HCT116 (cell line): ENCODE results near the gene C22orf42. TPM values are rescaled to one million over a fixed set of nuclear protein-coding genes. Genes with fewer than 3 reads are reported as not detected.
A peak's percentile ranks its signal among the peaks of the same experiment; 100 is the strongest.

Source experiments
- ATAC-seq: fragments of 200-7000 bp; cut with Tn5 transposase; 2 replicates; pipeline ENCODE4 v1.9.1; 2020; ENCODE audit warnings: mild to moderate bottlenecking, moderate library complexity
- BruUV-seq: library from RNA; stranded (reverse); fragments of 400-500 nt; replicated peaks from 2 replicates; lab custom pipeline; 2021; lab: Mats Ljungman, UMichigan
- CTCF ChIA-PET: fragments of 300-600 bp; sonication (Branson Sonifier 250); formaldehyde crosslinking; loops from one replicate; lab custom pipeline; 2021; ENCODE audit warnings: antibody characterized with exemption; lab: Charles Lee
- POLR2A ChIA-PET: fragments of 300-600, 350-600 bp; sonication (Branson Sonifier 250); formaldehyde crosslinking; loops from one replicate; lab custom pipeline; 2021; ENCODE audit warnings: antibody characterized with exemption; lab: Charles Lee
- RAD21 ChIA-PET, 2 experiments: fragments of 300-600 bp; sonication (Branson Sonifier 250); formaldehyde crosslinking; loops; one replicate each; lab custom pipeline; 2023; ENCODE audit warnings: low total read pairs in 2 of 2; ENCODE audit not compliant: uncharacterized antibody in 2 of 2, unreplicated experiment in 2 of 2, low non-redundant PET in 1 of 2; lab: Charles Lee
- DNase-seq: peaks from one replicate; pipeline ENCODE4 v3.0.0-alpha.2; 2010; ENCODE audit warnings: low read depth, low spot score
- H2AFZ ChIP-seq: fragments of 200-600 bp; shearing (Covaris generic), sonication (generic); 2 replicates; pipeline ENCODE4 v1.6.1; 2017; ENCODE audit warnings: low read depth, mixed run types, mixed read lengths, antibody characterized with exemption, low read length; ENCODE audit not compliant: poor library complexity, severe bottlenecking
- H3K27ac ChIP-seq: 2 replicates; pipeline ENCODE4 v1.5.1; 2012; ENCODE audit warnings: low read depth, low read length
- H3K27me3 ChIP-seq: fragments of 200-600 bp; sonication (generic); 2 replicates; pipeline ENCODE4 v1.6.1; 2016; ENCODE audit warnings: mixed run types, low read length, mixed read lengths; ENCODE audit not compliant: insufficient read depth
- H3K36me3 ChIP-seq, 2 experiments: fragments of 200-500 bp in 1 of 2; fragments of 200-600 bp in 1 of 2; sonication (Bioruptor generic) in 1 of 2; sonication (generic) in 1 of 2; 2 replicates each; pipeline versions ENCODE4 v1.5.1 to v1.6.1; 2014 to 2016; ENCODE audit warnings: low read length in 2 of 2, inconsistent platforms in 1 of 2, mixed read lengths in 1 of 2, mixed run types in 1 of 2; ENCODE audit not compliant: insufficient read depth in 2 of 2, control insufficient read depth in 1 of 2
- H3K4me1 ChIP-seq, 2 experiments: fragments of 200-600 bp in 1 of 2; sonication (generic) in 1 of 2; 2 replicates each; pipeline versions ENCODE4 v1.5.1 to v1.6.1; 2012 to 2017; ENCODE audit warnings: low read length in 2 of 2, inconsistent platforms in 1 of 2, mild to moderate bottlenecking in 1 of 2, mixed read lengths in 1 of 2, mixed run types in 1 of 2, moderate library complexity in 1 of 2; ENCODE audit not compliant: insufficient read depth in 2 of 2, control insufficient read depth in 1 of 2
- H3K4me2 ChIP-seq: fragments of 200-600 bp; sonication (generic); 2 replicates; pipeline ENCODE4 v1.6.1; 2017; ENCODE audit warnings: mixed run types, low read length, mixed read lengths
- H3K4me3 ChIP-seq, 2 experiments: fragments of 200-600 bp in 1 of 2; sonication (generic) in 1 of 2; replicated peaks in 1 of 2; 2 replicates each; pipeline ENCODE4 v1.5.1; 2011 to 2016; ENCODE audit warnings: low read length in 2 of 2, control low read depth in 1 of 2, low read depth in 1 of 2, mild to moderate bottlenecking in 1 of 2, mixed read lengths in 1 of 2, mixed run types in 1 of 2
- H3K79me2 ChIP-seq: fragments of 200-600 bp; sonication (generic); 2 replicates; pipeline ENCODE4 v1.6.1; 2017; ENCODE audit warnings: mild to moderate bottlenecking, mixed run types, low read length, moderate library complexity, mixed read lengths; ENCODE audit not compliant: insufficient read depth
- H3K9ac ChIP-seq: fragments of 200-600 bp; sonication (generic); 2 replicates; pipeline ENCODE4 v1.6.1; 2016; ENCODE audit warnings: low read length, mixed read lengths
- H3K9me2 ChIP-seq: fragments of 200-600 bp; sonication (generic), shearing (Covaris generic); 2 replicates; pipeline ENCODE4 v1.6.1; 2017; ENCODE audit warnings: mixed run types, mild to moderate bottlenecking, moderate library complexity; ENCODE audit not compliant: insufficient read depth
- H3K9me3 ChIP-seq, 2 experiments: fragments of 200-500 bp in 1 of 2; fragments of 200-600 bp in 1 of 2; sonication (Bioruptor generic) in 1 of 2; sonication (generic) in 1 of 2; 2 replicates each; pipeline ENCODE4 v1.6.1; 2014 to 2017; ENCODE audit warnings: low read length in 2 of 2, mixed read lengths in 2 of 2, inconsistent platforms in 1 of 2, low read depth in 1 of 2, mild to moderate bottlenecking in 1 of 2, mixed run types in 1 of 2, moderate library complexity in 1 of 2; ENCODE audit not compliant: control insufficient read depth in 1 of 2, insufficient read depth in 1 of 2
- H4K20me1 ChIP-seq: fragments of 200-600 bp; sonication (generic), shearing (Covaris generic); 2 replicates; pipeline ENCODE4 v1.6.1; 2017; ENCODE audit warnings: mixed run types, mild to moderate bottlenecking, moderate library complexity; ENCODE audit not compliant: insufficient read depth
- CBX3 ChIP-seq: IDR thresholded peaks from 2 replicates; pipeline ENCODE4 v1.6.1; 2012; ENCODE audit warnings: low read depth
- CEBPB ChIP-seq: IDR thresholded peaks from 2 replicates; pipeline ENCODE4 v1.6.1; 2012; ENCODE audit warnings: low read depth
- EGR1 ChIP-seq: IDR thresholded peaks from 2 replicates; pipeline ENCODE4 v1.6.1; 2012; ENCODE audit warnings: low read depth
- EZH2phosphoT487 ChIP-seq: fragments of 200-600 bp; IDR thresholded peaks from 2 replicates; pipeline ENCODE4 v1.6.1; 2018; ENCODE audit warnings: antibody characterized with exemption, borderline replicate concordance
- JUND ChIP-seq: IDR thresholded peaks from 2 replicates; pipeline ENCODE4 v1.6.1; 2012
- POLR2A ChIP-seq: IDR thresholded peaks from 2 replicates; pipeline ENCODE4 v1.7.0; 2011; ENCODE audit warnings: borderline replicate concordance; ENCODE audit not compliant: insufficient read depth, insufficient read length; ENCODE audit errors: extremely low read depth
- POLR2AphosphoS5 ChIP-seq: IDR thresholded peaks from 2 replicates; pipeline ENCODE4 v1.6.1; 2011; ENCODE audit warnings: mild to moderate bottlenecking, low read depth, low read length, moderate library complexity
- RAD21 ChIP-seq: IDR thresholded peaks from 2 replicates; pipeline ENCODE4 v1.6.1; 2012; ENCODE audit warnings: low read depth, mild to moderate bottlenecking
- SP1 ChIP-seq: IDR thresholded peaks from 2 replicates; pipeline ENCODE4 v1.6.1; 2012; ENCODE audit warnings: low read depth
- SRF ChIP-seq: IDR thresholded peaks from 2 replicates; pipeline ENCODE4 v1.6.1; 2012; ENCODE audit warnings: low read depth
- TCF7L2 ChIP-seq: IDR thresholded peaks from 2 replicates; pipeline ENCODE4 v1.7.0; 2011; ENCODE audit warnings: borderline replicate concordance, inconsistent platforms; ENCODE audit not compliant: insufficient read depth, insufficient read length; ENCODE audit errors: extremely low read depth
- YY1 ChIP-seq: IDR thresholded peaks from 2 replicates; pipeline ENCODE4 v1.6.1; 2011; ENCODE audit warnings: low read length, low read depth, moderate library complexity, mild to moderate bottlenecking; ENCODE audit not compliant: insufficient replicate concordance; ENCODE audit errors: extremely low read depth
- ZFX ChIP-seq: fragments of 450-650 bp; IDR thresholded peaks from 2 replicates; pipeline ENCODE4 v1.6.1; 2017
- ZNF274 ChIP-seq: fragments of 200-500 bp; sonication (Bioruptor generic); IDR thresholded peaks from 2 replicates; pipeline ENCODE4 v1.6.1; 2014; ENCODE audit warnings: mild to moderate bottlenecking, low read depth, low read length, inconsistent platforms
- intact Hi-C: fragments of 100-400 bp; cut with micrococcal nuclease; formaldehyde crosslinking; loops from 2 replicates; pipeline ENCODE4 v1.10.0; 2022
- total RNA-seq: library from RNA; stranded (reverse); gene quantifications from one replicate; pipeline ENCODE4 v1.2.1, GENCODE V29; 2021; ENCODE audit not compliant: unreplicated experiment
- TF ChIP-seq, protein P1 (sequence below), 3 experiments: fragments of 200-600 bp in 1 of 3; sonication (generic) in 1 of 3; IDR thresholded peaks in 2 of 3; conservative IDR thresholded peaks in 1 of 3; 2 replicates each; pipeline ENCODE4 v1.5.1; 2012 to 2017; ENCODE audit warnings: low read depth in 2 of 3, low read length in 2 of 3, antibody characterized with exemption in 1 of 3, borderline replicate concordance in 1 of 3, control low read depth in 1 of 3, mild to moderate bottlenecking in 1 of 3, mixed read lengths in 1 of 3, mixed run types in 1 of 3, moderate library complexity in 1 of 3; ENCODE audit not compliant: insufficient read depth in 1 of 3
- TF ChIP-seq, protein P2 (sequence below): IDR thresholded peaks from 2 replicates; pipeline ENCODE4 v1.6.1; 2012
- TF ChIP-seq, protein P3 (sequence below): IDR thresholded peaks from 2 replicates; pipeline ENCODE4 v1.6.1; 2012; ENCODE audit warnings: low read depth

The C22orf42 gene
- total RNA-seq, 1 experiment from 2014 or later: not detected

DNA sequence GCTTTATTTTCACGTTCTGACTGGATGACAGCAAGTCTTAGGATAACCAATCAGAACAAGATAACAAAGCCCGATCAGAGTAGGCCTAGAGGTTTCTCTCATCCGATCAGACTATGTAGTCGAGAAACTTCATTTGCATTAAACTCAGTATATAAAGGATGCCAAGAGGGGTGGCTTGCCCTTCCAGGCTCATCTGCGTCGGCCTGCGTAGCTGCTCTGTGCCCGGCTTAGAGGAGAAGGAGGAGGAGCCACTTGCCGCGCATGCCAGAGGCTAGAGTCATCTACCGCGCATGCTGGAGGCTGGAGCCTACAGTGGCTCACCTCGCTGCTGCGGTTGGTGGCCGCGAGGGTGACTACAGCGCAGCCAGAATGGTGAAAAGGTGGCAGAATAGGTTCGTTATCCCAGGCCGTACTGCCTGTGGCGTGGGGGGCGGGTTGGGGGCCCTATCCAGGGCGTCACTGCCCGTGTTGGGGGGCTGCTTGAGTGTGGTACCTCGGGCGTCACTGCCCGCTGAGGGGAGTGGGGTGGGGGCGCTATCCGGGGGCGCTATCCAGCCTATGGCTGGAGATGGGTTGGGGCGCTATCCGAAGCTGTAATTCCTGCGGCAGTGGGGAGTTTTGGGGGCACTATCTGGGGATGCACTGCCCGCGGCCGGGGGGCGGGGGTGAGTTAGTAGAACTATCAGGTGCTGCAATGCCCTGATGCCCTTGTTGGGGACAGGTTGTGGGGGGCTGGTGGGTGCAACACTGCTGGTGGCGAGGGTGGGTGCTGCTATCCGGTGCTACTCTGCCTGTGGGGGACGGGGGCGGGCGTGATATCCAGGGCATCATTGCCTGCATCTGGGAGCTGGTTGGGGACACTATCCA lies 46.0 kb upstream of the C22orf42 start, which contains the start of gene RFPL2:
RFPL2 (minus strand) TSS at position 218 of the 867 bp plus-strand sequence. CDS start 2,622 bp downstream, outside the sequence.
- intact Hi-C loops: loop anchor here (10.0 kb wide), 2 partner anchors 170 to 270 kb away; partner anchors contain the start of gene FBXO7
- ChIA-PET POLR2A (interaction anchor here (0.6 kb wide), 1 partner anchor 228 kb away, joined by 4 read pairs; no protein-coding TSS in a partner anchor), CTCF (interaction anchor here (0.6 to 1.6 kb wide), 3 partner anchors 61 to 228 kb away, joined by 3 to 9 read pairs (median 7); no protein-coding TSS in a partner anchor), RAD21 (no interaction called here)
- peak within 1 kb of the TSS; percentile 90 for H2AFZ ChIP-seq
- no TSS peak for BruUV-seq
- H3K9me2 ChIP-seq: no peaks in the 10 kb centered on the region
- no peaks in the 10 kb centered on the region for H4K20me1 ChIP-seq
- peaks cover 27 to 45% of the 10 kb centered on the region in 2 experiments for H3K4me1 ChIP-seq
- H3K9me3 ChIP-seq: no peaks in the 10 kb centered on the region
- H3K36me3 ChIP-seq: peaks cover 0 to 4% of the 10 kb centered on the region in 2 experiments; a peak in 2 of 4 replicates
- no peaks in the 10 kb centered on the region for H3K79me2 ChIP-seq
- peak within 1 kb of the TSS; percentile 71 for H3K9ac ChIP-seq
- H3K27me3 ChIP-seq: no peaks in the 10 kb centered on the region
- H3K27ac ChIP-seq: peak within 1 kb of the TSS; percentile 20
- TF ChIP-seq JUND: no peak
- TF ChIP-seq, protein P1, sequence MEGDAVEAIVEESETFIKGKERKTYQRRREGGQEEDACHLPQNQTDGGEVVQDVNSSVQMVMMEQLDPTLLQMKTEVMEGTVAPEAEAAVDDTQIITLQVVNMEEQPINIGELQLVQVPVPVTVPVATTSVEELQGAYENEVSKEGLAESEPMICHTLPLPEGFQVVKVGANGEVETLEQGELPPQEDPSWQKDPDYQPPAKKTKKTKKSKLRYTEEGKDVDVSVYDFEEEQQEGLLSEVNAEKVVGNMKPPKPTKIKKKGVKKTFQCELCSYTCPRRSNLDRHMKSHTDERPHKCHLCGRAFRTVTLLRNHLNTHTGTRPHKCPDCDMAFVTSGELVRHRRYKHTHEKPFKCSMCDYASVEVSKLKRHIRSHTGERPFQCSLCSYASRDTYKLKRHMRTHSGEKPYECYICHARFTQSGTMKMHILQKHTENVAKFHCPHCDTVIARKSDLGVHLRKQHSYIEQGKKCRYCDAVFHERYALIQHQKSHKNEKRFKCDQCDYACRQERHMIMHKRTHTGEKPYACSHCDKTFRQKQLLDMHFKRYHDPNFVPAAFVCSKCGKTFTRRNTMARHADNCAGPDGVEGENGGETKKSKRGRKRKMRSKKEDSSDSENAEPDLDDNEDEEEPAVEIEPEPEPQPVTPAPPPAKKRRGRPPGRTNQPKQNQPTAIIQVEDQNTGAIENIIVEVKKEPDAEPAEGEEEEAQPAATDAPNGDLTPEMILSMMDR (IDR thresholded peaks at IDR 0.05 in 2 of 3, conservative IDR thresholded peaks at IDR 0.05 in 1 of 3; ENCODE audit: borderline replicate concordance in 1 of 3, insufficient read depth in 1 of 3, low read depth in 2 of 3, low read length in 2 of 3): peak in 2 of 3 experiments; percentile 18 to 24; a peak in 2 of 6 replicates
- TF ChIP-seq EGR1: no peak
- no peak for TF ChIP-seq TCF7L2
- TF ChIP-seq EZH2phosphoT487: no peak
- no peak for TF ChIP-seq CBX3
- no peak for TF ChIP-seq ZNF274
- TF ChIP-seq, protein P2, sequence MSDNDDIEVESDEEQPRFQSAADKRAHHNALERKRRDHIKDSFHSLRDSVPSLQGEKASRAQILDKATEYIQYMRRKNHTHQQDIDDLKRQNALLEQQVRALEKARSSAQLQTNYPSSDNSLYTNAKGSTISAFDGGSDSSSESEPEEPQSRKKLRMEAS: peak; percentile 59
- peak; percentile 87 for TF ChIP-seq POLR2AphosphoS5
- TF ChIP-seq RAD21: no peak
- no peak for TF ChIP-seq CEBPB
- no peak for TF ChIP-seq SRF
- peak; percentile 88 for TF ChIP-seq POLR2A
- no peak; the same call in 1 of the 2 replicates for TF ChIP-seq ZFX
- TF ChIP-seq, protein P3, sequence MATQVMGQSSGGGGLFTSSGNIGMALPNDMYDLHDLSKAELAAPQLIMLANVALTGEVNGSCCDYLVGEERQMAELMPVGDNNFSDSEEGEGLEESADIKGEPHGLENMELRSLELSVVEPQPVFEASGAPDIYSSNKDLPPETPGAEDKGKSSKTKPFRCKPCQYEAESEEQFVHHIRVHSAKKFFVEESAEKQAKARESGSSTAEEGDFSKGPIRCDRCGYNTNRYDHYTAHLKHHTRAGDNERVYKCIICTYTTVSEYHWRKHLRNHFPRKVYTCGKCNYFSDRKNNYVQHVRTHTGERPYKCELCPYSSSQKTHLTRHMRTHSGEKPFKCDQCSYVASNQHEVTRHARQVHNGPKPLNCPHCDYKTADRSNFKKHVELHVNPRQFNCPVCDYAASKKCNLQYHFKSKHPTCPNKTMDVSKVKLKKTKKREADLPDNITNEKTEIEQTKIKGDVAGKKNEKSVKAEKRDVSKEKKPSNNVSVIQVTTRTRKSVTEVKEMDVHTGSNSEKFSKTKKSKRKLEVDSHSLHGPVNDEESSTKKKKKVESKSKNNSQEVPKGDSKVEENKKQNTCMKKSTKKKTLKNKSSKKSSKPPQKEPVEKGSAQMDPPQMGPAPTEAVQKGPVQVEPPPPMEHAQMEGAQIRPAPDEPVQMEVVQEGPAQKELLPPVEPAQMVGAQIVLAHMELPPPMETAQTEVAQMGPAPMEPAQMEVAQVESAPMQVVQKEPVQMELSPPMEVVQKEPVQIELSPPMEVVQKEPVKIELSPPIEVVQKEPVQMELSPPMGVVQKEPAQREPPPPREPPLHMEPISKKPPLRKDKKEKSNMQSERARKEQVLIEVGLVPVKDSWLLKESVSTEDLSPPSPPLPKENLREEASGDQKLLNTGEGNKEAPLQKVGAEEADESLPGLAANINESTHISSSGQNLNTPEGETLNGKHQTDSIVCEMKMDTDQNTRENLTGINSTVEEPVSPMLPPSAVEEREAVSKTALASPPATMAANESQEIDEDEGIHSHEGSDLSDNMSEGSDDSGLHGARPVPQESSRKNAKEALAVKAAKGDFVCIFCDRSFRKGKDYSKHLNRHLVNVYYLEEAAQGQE: no peak
- TF ChIP-seq SP1: no peak
- no peak for TF ChIP-seq YY1
- H3K4me3 ChIP-seq: peak within 1 kb of the TSS; percentile 59 to 70
- DNase-seq (peak; percentile 66), ATAC-seq (peak; percentile 87)
- peak within 1 kb of the TSS; percentile 99 for H3K4me2 ChIP-seq
